ENCODE data around the gene TSKU.

TSKU gene

GRCh38 chr11:76765863-76766350 is 17.2 kb upstream of the TSKU start:
- no peak for DNase-seq (ENCODE audit: low read depth in 1 of 2, low spot score in 1 of 2)
- TF ChIP-seq CTCF (IDR thresholded peaks at IDR 0.05; ENCODE audit: insufficient read depth, low read length) (no peak), SPI1 (IDR thresholded peaks at IDR 0.05; ENCODE audit: borderline replicate concordance, low read depth) (no peak), POLR2AphosphoS5 (IDR thresholded peaks at IDR 0.05; ENCODE audit: low read depth) (no peak), REST (IDR thresholded peaks at IDR 0.05; ENCODE audit: insufficient replicate concordance, low read depth) (no peak), GABPA (IDR thresholded peaks at IDR 0.05; ENCODE audit: low read depth) (no peak)

GRCh38 chr11:76766521-76766920 is 16.6 kb upstream of the TSKU start:
- Histone ChIP-seq H3K27ac (replicated peaks) (no peak overlapping the region), H3K4me3 (replicated peaks; ENCODE audit: insufficient read depth, low read length) (no peak overlapping the region), H3K27me3 (ENCODE audit: insufficient read depth, poor library complexity, severe bottlenecking) (no peaks in the 10 kb centered on the region)
- TF ChIP-seq SPI1 (IDR thresholded peaks at IDR 0.05; ENCODE audit: borderline replicate concordance, low read depth): no peak
- TF ChIP-seq CTCF (IDR thresholded peaks at IDR 0.05; ENCODE audit: insufficient read depth, low read length): no peak
- TF ChIP-seq REST (IDR thresholded peaks at IDR 0.05; ENCODE audit: insufficient replicate concordance, low read depth): no peak
- TF ChIP-seq POLR2AphosphoS5 (IDR thresholded peaks at IDR 0.05; ENCODE audit: low read depth): no peak
- no peak for TF ChIP-seq GABPA (IDR thresholded peaks at IDR 0.05; ENCODE audit: low read depth)
- no peak for DNase-seq (ENCODE audit: low read depth in 1 of 2, low spot score in 1 of 2)

More at GRCh38 chr11:76765863-76766350, 17.2 kb upstream of the TSKU start:
- H3K4me3 ChIP-seq (replicated peaks; ENCODE audit: insufficient read depth, low read length): no peak overlapping the region
- no peak overlapping the region for H3K27ac ChIP-seq (replicated peaks)
- no peaks in the 10 kb centered on the region for H3K27me3 ChIP-seq (ENCODE audit: insufficient read depth, poor library complexity, severe bottlenecking)

- no peak overlapping the region for H3K4me3 ChIP-seq (replicated peaks; ENCODE audit: insufficient read depth, low read length)
- no peaks in the 10 kb centered on the region for H3K27me3 ChIP-seq (ENCODE audit: insufficient read depth, poor library complexity, severe bottlenecking)
- no peak for TF ChIP-seq POLR2AphosphoS5 (IDR thresholded peaks at IDR 0.05; ENCODE audit: low read depth)
- TF ChIP-seq CTCF (IDR thresholded peaks at IDR 0.05; ENCODE audit: insufficient read depth, low read length): no peak
- TF ChIP-seq GABPA (IDR thresholded peaks at IDR 0.05; ENCODE audit: low read depth): no peak
- TF ChIP-seq REST (IDR thresholded peaks at IDR 0.05; ENCODE audit: insufficient replicate concordance, low read depth): no peak
- TF ChIP-seq SPI1 (IDR thresholded peaks at IDR 0.05; ENCODE audit: borderline replicate concordance, low read depth): no peak
- no peak for DNase-seq (ENCODE audit: low read depth in 1 of 2, low spot score in 1 of 2)
- H3K27ac ChIP-seq (replicated peaks): no peak overlapping the region; the same call in 1 of the 2 replicates
Measured at GRCh38 chr11:76767659-76768058, 15.5 kb upstream of the TSKU start.
